Measurements from ENCODE around the gene INPP5J. TPM values are rescaled to one million over a fixed set of nuclear protein-coding genes. Genes with fewer than 3 reads are reported as not detected.

INPP5J gene
- total RNA-seq, 1 donor = 0.36 TPM

- H4K20me1 ChIP-seq (ENCODE audit: insufficient read depth, low read length) = peaks cover 37% of the 10 kb centered on the region
Observed at GRCh38 chr22:31103899-31104694, 18.7 kb upstream of the INPP5J start.

GRCh38 chr22:31104869-31105268, 17.9 kb upstream of the INPP5J start:
- no peaks in the 10 kb centered on the region for H3K9me3 ChIP-seq (ENCODE audit: low read depth, low read length)
- no peak for TF ChIP-seq CTCF (IDR thresholded peaks at IDR 0.05; ENCODE audit: extremely low read depth, low read depth, low read length)
- H3K79me2 ChIP-seq (ENCODE audit: insufficient read depth, low read length) = peaks cover 30% of the 10 kb centered on the region
- peaks cover 37% of the 10 kb centered on the region for H4K20me1 ChIP-seq (ENCODE audit: insufficient read depth, low read length)
- no peak overlapping the region for H3K27ac ChIP-seq (ENCODE audit: low read depth, low read length)
- H3K36me3 ChIP-seq (ENCODE audit: insufficient read depth, low read length) = peaks cover 47% of the 10 kb centered on the region
- peaks cover 39% of the 10 kb centered on the region for H3K4me1 ChIP-seq (ENCODE audit: insufficient read depth, low read length)
- H3K4me2 ChIP-seq (ENCODE audit: insufficient read depth, low read length) = no peak overlapping the region
- H3K27me3 ChIP-seq (ENCODE audit: insufficient read depth, low read length) = no peaks in the 10 kb centered on the region
- no peak overlapping the region for H2AFZ ChIP-seq (ENCODE audit: low read length)
- no peak overlapping the region for H3K4me3 ChIP-seq (ENCODE audit: insufficient read depth, low read length)
- DNase-seq (ENCODE audit: insufficient read length, low spot score, missing footprints) = peak; percentile 65

More at GRCh38 chr22:31103899-31104694, 18.7 kb upstream of the INPP5J start:
- Histone ChIP-seq H3K27ac (ENCODE audit: low read depth, low read length) (peak overlapping the region; percentile 82), H3K9me3 (ENCODE audit: low read depth, low read length) (no peaks in the 10 kb centered on the region), H3K36me3 (ENCODE audit: insufficient read depth, low read length) (peaks cover 54% of the 10 kb centered on the region), H3K4me2 (ENCODE audit: insufficient read depth, low read length) (no peak overlapping the region), H3K4me3 (ENCODE audit: insufficient read depth, low read length) (no peak overlapping the region), H2AFZ (ENCODE audit: low read length) (no peak overlapping the region), H3K79me2 (ENCODE audit: insufficient read depth, low read length) (peaks cover 34% of the 10 kb centered on the region), H3K27me3 (ENCODE audit: insufficient read depth, low read length) (no peaks in the 10 kb centered on the region), H3K4me1 (ENCODE audit: insufficient read depth, low read length) (peaks cover 39% of the 10 kb centered on the region)
- DNase-seq (ENCODE audit: insufficient read length, low spot score, missing footprints) = peak; percentile 61
- TF ChIP-seq CTCF (IDR thresholded peaks at IDR 0.05; ENCODE audit: extremely low read depth, low read depth, low read length) = no peak

- Histone ChIP-seq H3K79me2 (ENCODE audit: insufficient read depth, low read length) (peaks cover 30% of the 10 kb centered on the region), H3K4me2 (ENCODE audit: insufficient read depth, low read length) (peak overlapping the region; percentile 82), H3K27me3 (ENCODE audit: insufficient read depth, low read length) (no peaks in the 10 kb centered on the region), H2AFZ (ENCODE audit: low read length) (no peak overlapping the region), H3K4me1 (ENCODE audit: insufficient read depth, low read length) (peaks cover 39% of the 10 kb centered on the region), H3K9me3 (ENCODE audit: low read depth, low read length) (no peaks in the 10 kb centered on the region), H3K4me3 (ENCODE audit: insufficient read depth, low read length) (peak overlapping the region; percentile 93), H3K36me3 (ENCODE audit: insufficient read depth, low read length) (peaks cover 44% of the 10 kb centered on the region), H3K27ac (ENCODE audit: low read depth, low read length) (peak overlapping the region; percentile 97), H4K20me1 (ENCODE audit: insufficient read depth, low read length) (peaks cover 37% of the 10 kb centered on the region)
- DNase-seq (ENCODE audit: insufficient read length, low spot score, missing footprints) = peak; percentile 68
- no peak for TF ChIP-seq CTCF (IDR thresholded peaks at IDR 0.05; ENCODE audit: extremely low read depth, low read depth, low read length)
Observed at GRCh38 chr22:31105282-31105929, 17.4 kb upstream of the INPP5J start.

GRCh38 chr22:31106001-31106571, 16.7 kb upstream of the INPP5J start:
- Histone ChIP-seq H3K9me3 (ENCODE audit: low read depth, low read length) (no peaks in the 10 kb centered on the region), H3K79me2 (ENCODE audit: insufficient read depth, low read length) (peaks cover 30% of the 10 kb centered on the region), H3K36me3 (ENCODE audit: insufficient read depth, low read length) (peaks cover 39% of the 10 kb centered on the region), H3K4me3 (ENCODE audit: insufficient read depth, low read length) (peak overlapping the region; percentile 93), H3K4me1 (ENCODE audit: insufficient read depth, low read length) (peaks cover 39% of the 10 kb centered on the region), H3K27me3 (ENCODE audit: insufficient read depth, low read length) (no peaks in the 10 kb centered on the region), H4K20me1 (ENCODE audit: insufficient read depth, low read length) (peaks cover 37% of the 10 kb centered on the region), H3K4me2 (ENCODE audit: insufficient read depth, low read length) (peak overlapping the region; percentile 82), H2AFZ (ENCODE audit: low read length) (no peak overlapping the region), H3K27ac (ENCODE audit: low read depth, low read length) (peak overlapping the region; percentile 97)
- DNase-seq (ENCODE audit: insufficient read length, low spot score, missing footprints) = peak; percentile 86
- TF ChIP-seq CTCF (IDR thresholded peaks at IDR 0.05; ENCODE audit: extremely low read depth, low read depth, low read length) = peak; percentile 30

All from osteoblast (primary cell).